Testis (tissue), 3 donors: Measurements from ENCODE around the gene C20orf141. TPM values are rescaled to one million over a fixed set of nuclear protein-coding genes. Genes with fewer than 3 reads are reported as not detected.

Source experiments
- DNase-seq: peaks from one replicate; pipeline ENCODE4 v3.0.0-alpha.2; 2019
- H3K27ac ChIP-seq, 2 donors: fragments of 200-600 bp; sonication (generic); one replicate each; pipeline ENCODE4 v1.5.1; 2019
- H3K27me3 ChIP-seq: fragments of 200-600 bp; sonication (generic); one replicate; pipeline ENCODE4 v1.5.1; 2019
- H3K36me3 ChIP-seq: fragments of 200-600 bp; sonication (generic); one replicate; pipeline ENCODE4 v1.5.1; 2017; ENCODE audit warnings: low read depth; ENCODE audit errors: missing control alignments
- H3K4me1 ChIP-seq: fragments of 200-600 bp; sonication (generic); one replicate; pipeline ENCODE4 v1.5.1; 2019
- H3K4me3 ChIP-seq, 2 donors: fragments of 200-600 bp; sonication (generic); one replicate each; pipeline ENCODE4 v1.5.1; 2017 to 2019
- H3K9me3 ChIP-seq: fragments of 200-600 bp; sonication (generic); one replicate; pipeline ENCODE4 v1.5.1; 2017
- CTCF ChIP-seq, 3 experiments: fragments of 450-650 bp in 2 of 3; fragments of 200-600 bp in 1 of 3; sonication (generic) in 1 of 3; IDR thresholded peaks; one replicate each; pipeline ENCODE4 v1.5.1; 2016 to 2019; ENCODE audit warnings: antibody characterized with exemption in 3 of 3, mild to moderate bottlenecking in 2 of 3, moderate library complexity in 1 of 3
- POLR2A ChIP-seq: fragments of 450-650 bp; IDR thresholded peaks from one replicate; pipeline ENCODE4 v1.6.1; 2017; ENCODE audit warnings: antibody characterized with exemption, mild to moderate bottlenecking, moderate library complexity
- WGBS, 2 donors: methylation state at CpG; one replicate each; pipeline ENCODE4 v1.1.5; 2018; 5-methylcytosine and 5-hydroxymethylcytosine counted together
- intact Hi-C: fragments of 100-400 bp; cut with DNase I; formaldehyde crosslinking; loops from one replicate; pipeline ENCODE4 v1.15.1; 2023; ENCODE audit warnings: low total_unique reads
- polyA plus RNA-seq: library from polyadenylated mRNA; stranded (reverse); fragments of 350-450 nt; fragmentation: Illumina TruSeq; extraction: RNeasy Lipid Tissue Mini Kit (QIAGEN cat#74804); gene quantifications from one replicate; pipeline ENCODE4 v1.2.3, GENCODE V29; 2014; ENCODE audit warnings: low read depth, low replicate concordance; ENCODE audit not compliant: insufficient read depth
- total RNA-seq, 2 donors: library from RNA; depleted of rRNA; stranded (reverse); fragments of >200 nt; gene quantifications; one replicate each; pipeline ENCODE4 v1.2.3, GENCODE V29; 2016

C20orf141 gene
- total and polyA plus RNA-seq, 3 donors from 2014 or later, result 53.6 to 177 (median 154) TPM

GRCh38 chr20:2773812-2774211, 41.0 kb upstream of the C20orf141 start:
- WGBS, 2 donors, result 82 to 90% methylated on average over 9 of the region's 9 CpGs

GRCh38 chr20:2775139-2775538, 39.6 kb upstream of the C20orf141 start:
- Histone ChIP-seq H3K27ac (no peak overlapping the region), H3K4me1 (no peaks in the 10 kb centered on the region), H3K4me3 (no peak overlapping the region), H3K36me3 (no peaks in the 10 kb centered on the region), H3K27me3 (no peaks in the 10 kb centered on the region), H3K9me3 (no peaks in the 10 kb centered on the region)
- WGBS, 2 donors, result 75 to 83% methylated on average over 3 of the region's 3 CpGs
- no peak for DNase-seq
- TF ChIP-seq POLR2A (no peak), CTCF (IDR thresholded peaks at IDR 0.05) (no peak)
- intact Hi-C loops, result no loop called here

More at GRCh38 chr20:2773812-2774211, 41.0 kb upstream of the C20orf141 start:
- H3K27ac ChIP-seq, result no peak overlapping the region
- no peaks in the 10 kb centered on the region for H3K36me3 ChIP-seq
- no peak for DNase-seq
- no peak overlapping the region for H3K4me3 ChIP-seq
- no peaks in the 10 kb centered on the region for H3K9me3 ChIP-seq
- intact Hi-C loops, result no loop called here
- H3K27me3 ChIP-seq, result no peaks in the 10 kb centered on the region
- no peak for TF ChIP-seq CTCF (IDR thresholded peaks at IDR 0.05)
- no peak for TF ChIP-seq POLR2A
- H3K4me1 ChIP-seq, result no peaks in the 10 kb centered on the region

- intact Hi-C loops, result no loop called here
- Histone ChIP-seq H3K27ac (no peak overlapping the region), H3K9me3 (no peaks in the 10 kb centered on the region), H3K36me3 (no peaks in the 10 kb centered on the region), H3K27me3 (no peaks in the 10 kb centered on the region), H3K4me1 (no peaks in the 10 kb centered on the region), H3K4me3 (no peak overlapping the region)
- WGBS, 2 donors, result 52 to 76% methylated on average over 10 of the region's 10 CpGs
- no peak for TF ChIP-seq POLR2A
- TF ChIP-seq CTCF (IDR thresholded peaks at IDR 0.05), result no peak
- DNase-seq, result no peak
Measured at GRCh38 chr20:2778602-2779321, 36.0 kb upstream of the C20orf141 start.

- WGBS, 2 donors, result 46 to 67% methylated on average over 3 of the region's 3 CpGs
- intact Hi-C loops, result no loop called here
- H3K27me3 ChIP-seq, result no peaks in the 10 kb centered on the region
- H3K36me3 ChIP-seq, result no peaks in the 10 kb centered on the region
- no peak for TF ChIP-seq POLR2A
- no peak for TF ChIP-seq CTCF (IDR thresholded peaks at IDR 0.05)
- H3K4me1 ChIP-seq, result no peaks in the 10 kb centered on the region
- H3K9me3 ChIP-seq, result no peaks in the 10 kb centered on the region
- H3K4me3 ChIP-seq, result no peak overlapping the region
- H3K27ac ChIP-seq, result no peak overlapping the region
- no peak for DNase-seq
Measured at GRCh38 chr20:2780948-2781347, 33.8 kb upstream of the C20orf141 start.
